ENCODE measurements around the gene SLC7A6.

Gene SLC7A6

GRCh38 chr16:68348639-68349445 lies 84.5 kb downstream of the SLC7A6 start:
- DNase-seq: no peak

- no peak for DNase-seq
These were observed 85.6 kb downstream of the SLC7A6 start for GRCh38 chr16:68349838-68350410.

GRCh38 chr16:68350813-68351350 lies 86.6 kb downstream of the SLC7A6 start:
- no peak for DNase-seq
